MV-4-11 (cell line): ENCODE results near the gene EXOC4.
"Not testable (repeated sequence)": the region's sequence is repeated elsewhere in the genome, so short reads cannot be mapped to it uniquely, and the experiment has no call there.

Experiments
- DNase-seq: peaks from one replicate; lab custom pipeline; 2025; lab: John Stamatoyannopoulos, UW

The EXOC4 gene

DNA sequence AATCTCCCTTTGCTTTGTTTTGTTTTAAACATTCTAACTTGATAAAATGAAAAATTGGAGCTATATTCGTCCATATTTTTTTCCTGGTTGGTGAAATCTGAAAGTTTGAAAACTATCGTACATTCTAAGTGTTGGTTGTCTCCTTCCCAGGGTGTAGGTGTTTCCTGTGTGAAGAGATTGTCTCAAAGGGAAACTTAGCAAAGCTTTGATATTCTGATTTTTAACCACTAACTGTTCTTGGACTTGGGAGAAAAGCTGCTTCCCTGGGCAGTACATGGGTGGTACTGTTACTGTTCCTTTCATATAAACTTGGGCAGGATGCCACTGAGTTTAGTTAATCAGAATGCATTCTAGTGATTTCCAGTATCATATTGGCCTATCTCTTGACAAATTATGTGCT, 620.8 kb downstream of the EXOC4 start:
- DNase-seq, result no peak

GRCh38 chr7:133883591-133883990, 630.7 kb downstream of the EXOC4 start:
- DNase-seq, result no peak

GRCh38 chr7:133885213-133885612, 632.3 kb downstream of the EXOC4 start:
- no peak for DNase-seq

DNA sequence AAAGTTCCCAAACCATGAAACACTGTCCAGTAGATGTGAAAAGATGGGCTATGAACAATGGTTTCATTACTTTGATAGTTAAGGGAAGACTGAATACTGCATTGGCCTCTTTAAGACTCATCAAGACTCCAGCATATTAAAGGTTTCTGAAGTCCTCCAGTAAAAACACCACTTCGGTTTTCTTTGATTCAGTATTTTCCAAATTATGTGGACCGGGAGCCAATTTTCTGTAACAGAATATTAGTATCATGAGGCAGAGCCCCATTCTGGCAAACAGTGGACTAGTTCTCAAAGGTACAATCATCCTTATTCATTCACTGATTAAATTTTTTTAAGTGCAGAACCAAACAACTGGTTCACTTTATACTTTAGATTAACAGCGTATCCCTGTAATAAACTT, 633.2 kb downstream of the EXOC4 start:
- DNase-seq, result no peak

DNA sequence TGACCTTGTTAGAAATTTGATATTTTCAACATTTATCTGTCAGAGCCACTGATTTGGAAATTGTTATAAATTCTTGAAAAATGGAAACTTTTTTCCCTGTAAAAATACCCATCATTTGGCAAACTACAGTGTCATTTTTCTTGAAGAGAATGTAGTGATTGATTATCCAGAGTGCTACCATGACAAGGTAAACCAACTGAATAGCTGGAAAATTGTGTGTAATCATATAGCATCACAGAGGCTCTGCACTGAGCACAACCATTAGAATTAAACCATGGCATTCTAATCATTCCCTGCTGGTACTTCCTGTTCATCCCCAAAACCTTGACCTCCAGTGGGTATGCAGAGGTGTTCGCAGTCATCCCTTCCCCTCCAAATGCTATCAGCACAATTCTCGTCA, 633.9 kb downstream of the EXOC4 start:
- DNase-seq, result no peak

DNA sequence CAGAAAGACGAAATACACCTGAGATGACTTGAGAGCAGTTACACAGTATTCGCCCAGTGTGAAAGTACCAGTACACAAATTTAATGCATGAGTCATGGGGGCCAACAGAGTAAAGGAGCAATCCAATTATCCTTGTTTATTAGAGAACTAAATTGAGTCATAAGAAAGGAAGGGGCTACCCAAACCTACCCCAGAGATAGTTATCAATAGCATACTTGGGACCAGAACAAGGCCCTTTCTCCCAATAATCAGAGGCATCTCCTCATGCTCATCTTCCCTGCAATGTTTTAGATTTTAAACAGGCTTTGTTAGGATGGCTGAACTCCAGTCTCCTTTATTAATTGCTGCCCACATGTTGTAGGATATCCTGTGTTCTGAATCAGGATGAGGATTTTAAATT, 634.6 kb downstream of the EXOC4 start:
- no peak for DNase-seq

GRCh38 chr7:133888061-133888930, 635.4 kb downstream of the EXOC4 start:
- DNase-seq, result no peak

DNA sequence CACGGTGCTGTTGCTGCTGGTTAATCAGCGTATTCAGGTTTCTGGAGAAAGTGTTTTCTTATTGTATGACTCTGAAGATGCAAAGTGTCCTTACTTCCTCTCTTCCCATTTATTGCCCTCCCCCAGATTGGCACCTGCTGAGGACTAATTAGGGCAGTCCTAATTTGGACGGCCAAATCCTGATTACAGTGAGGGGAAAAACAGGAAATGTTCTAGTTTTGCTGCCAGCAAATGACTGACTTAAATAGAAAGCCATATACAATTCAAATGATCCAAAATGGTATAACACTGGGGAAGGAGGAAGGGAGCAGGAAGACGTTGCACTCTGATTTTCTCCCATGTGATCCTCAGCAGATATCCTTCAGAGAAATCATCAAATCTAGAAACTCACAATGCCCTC, 651.9 kb downstream of the EXOC4 start:
- DNase-seq, result no peak

GRCh38 chr7:133906553-133906952, 653.7 kb downstream of the EXOC4 start:
- not testable (repeated sequence) for DNase-seq

DNA sequence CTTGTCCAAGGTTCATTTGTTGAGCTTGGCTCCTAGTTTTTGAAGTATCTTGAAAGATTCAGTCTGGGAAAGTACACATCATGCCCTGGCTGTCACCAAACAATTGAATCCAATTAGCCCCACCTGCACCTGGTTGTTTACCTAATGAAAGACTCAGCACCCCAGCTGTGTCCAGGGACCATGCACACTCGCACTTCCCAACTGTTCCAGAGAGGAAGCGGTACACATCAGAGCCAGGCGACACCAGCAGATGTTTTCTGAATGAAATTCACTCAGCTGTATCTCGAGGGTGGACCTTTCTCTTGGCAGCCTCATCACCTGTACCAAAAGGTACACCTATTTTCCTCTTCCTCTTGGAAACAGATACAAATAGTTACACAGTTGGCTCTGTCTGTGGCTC, 657.9 kb downstream of the EXOC4 start:
- DNase-seq, result no peak

GRCh38 chr7:133911724-133912123, 658.8 kb downstream of the EXOC4 start:
- no peak for DNase-seq

DNA sequence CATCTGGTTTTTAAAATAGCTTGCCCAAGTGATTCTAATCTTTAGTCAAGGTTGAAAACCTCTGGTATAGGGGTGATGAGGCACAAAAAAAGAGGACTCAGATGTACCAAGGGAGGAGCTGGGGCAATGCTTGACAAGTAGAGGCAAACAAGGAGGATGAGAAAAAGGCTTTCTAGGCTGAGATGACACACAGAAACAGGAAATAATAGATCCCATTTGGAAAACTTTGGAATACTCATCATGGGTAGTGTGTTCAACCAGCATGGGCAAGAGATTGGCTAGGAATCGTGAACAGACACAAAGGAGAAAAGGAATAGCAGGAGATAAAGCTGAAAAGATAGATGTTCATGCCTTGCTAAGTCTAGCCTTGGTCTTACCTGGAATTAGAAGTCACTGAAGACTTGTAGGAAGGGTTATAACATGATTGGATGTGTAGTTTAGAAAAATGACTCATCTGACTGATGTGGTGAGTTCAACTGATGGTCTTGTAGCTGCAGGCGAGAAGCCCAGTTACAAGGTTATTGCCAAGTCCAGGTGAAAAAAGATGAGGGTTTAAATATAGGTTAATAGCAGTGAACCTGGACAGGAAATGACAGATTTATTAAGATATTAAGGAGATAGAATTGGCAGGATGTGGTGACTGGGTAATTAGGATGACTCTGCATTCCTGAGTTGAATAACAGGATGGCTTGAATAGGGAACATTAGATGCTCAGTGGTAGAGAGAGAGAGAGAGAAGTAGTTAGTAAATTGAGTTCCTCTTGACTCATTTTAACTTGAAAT, 660.2 kb downstream of the EXOC4 start:
- peak; percentile 10 for DNase-seq

- no peak for DNase-seq
Measured at GRCh38 chr7:133916621-133917020, 663.7 kb downstream of the EXOC4 start.

GRCh38 chr7:133919810-133920209, 666.9 kb downstream of the EXOC4 start:
- DNase-seq, result no peak

DNA sequence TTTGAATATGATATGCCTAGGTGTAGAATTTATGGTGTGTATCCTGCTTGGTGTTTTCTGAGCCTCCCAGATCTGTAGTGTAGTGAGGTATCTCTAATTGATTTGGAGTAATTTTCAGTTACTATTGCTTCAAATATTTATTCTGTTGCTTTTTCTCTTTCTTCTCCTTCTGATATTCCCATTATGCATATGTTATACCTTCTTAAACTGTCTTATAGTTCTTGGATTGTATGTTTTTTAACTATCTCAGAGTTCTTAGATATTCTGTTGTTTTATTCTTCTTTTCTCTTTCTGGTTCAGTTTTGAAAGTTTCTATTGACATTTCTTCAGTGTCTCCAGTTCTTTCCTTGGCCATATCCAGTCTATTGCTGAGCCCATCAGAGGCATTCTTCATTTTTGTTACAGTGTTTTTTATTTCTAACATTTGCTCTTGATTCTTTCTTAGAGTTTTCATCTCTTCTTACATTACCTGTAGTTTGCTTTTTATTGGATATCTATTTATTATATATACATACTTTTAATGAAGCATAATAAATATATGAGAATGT, 668.8 kb downstream of the EXOC4 start:
- no peak for DNase-seq

GRCh38 chr7:133923974-133924373, 671.1 kb downstream of the EXOC4 start:
- DNase-seq, result no peak

- DNase-seq, result no peak
Measured at GRCh38 chr7:133931053-133931452, 678.2 kb downstream of the EXOC4 start.

DNA sequence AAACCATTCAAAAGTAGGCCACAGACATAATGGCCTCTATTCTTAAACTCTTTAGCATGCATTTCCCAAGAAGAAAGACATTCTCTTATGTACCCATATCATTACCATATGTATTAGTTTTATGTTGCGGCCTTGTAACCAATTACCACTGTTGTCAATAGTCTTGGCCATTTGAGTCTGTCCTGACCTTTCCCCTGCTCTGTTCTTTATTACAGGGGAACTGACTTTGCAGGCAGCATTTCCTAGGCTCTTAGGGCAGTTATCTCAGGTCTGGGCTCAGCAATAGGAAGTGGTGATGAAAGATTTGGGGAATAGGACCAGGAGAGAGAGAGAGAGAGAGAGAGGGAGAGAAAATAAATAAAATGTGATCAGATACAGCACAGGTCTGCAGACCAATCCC, 679.7 kb downstream of the EXOC4 start:
- no peak for DNase-seq

DNA sequence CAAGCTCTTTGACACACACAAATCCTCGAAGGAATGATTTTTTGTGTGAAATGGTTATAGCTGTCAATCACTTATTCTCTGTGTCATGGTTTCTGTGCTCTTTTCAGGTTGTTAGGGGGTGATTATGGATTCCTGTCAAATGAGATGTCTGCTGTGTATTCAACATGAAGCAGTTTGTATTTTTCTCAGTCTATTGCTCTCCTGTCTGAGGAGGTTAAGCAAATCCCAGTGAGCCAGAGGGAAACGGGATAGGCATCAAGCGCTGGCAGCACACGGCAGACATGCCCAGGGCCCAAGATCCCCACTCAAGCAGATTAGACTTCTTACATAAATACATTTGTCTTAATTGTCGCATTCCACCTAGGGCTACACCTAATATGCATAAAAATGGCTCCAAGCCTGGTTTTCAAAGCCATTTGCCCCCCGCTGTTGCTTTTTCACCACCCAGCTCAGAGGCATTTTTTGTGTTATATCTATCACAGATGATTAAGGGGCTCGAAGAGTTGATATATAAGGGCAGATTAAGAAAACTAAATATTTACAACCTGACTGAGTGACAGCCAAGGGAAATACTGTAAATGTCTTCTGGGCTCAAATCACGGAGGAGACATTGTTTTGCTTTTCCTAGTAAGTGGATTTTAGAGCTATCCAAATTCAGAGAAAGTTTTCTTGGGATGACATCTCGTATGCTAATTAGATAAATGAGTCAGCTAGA, 681.5 kb downstream of the EXOC4 start:
- no peak for DNase-seq

DNA sequence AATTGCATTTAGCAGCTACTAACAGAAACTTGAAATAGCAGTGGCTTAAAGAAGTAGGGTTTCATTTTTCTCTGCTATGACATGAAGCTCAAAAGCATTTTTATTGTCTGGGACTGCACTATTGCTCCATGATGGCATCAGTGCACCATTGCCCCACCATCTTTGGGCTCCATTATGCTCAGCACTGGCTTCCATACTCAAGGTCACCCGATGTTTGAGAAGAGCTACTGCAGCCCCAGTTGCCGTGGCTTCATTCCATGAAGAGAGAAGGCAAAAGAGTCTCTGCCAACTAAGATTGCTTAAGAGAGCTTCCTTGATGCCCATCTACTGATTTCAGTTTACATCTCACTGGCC, 682.1 kb downstream of the EXOC4 start:
- no peak for DNase-seq

GRCh38 chr7:133936074-133936473, 683.2 kb downstream of the EXOC4 start:
- DNase-seq, result no peak

GRCh38 chr7:133937786-133938185, 684.9 kb downstream of the EXOC4 start:
- no peak for DNase-seq
